GM18907 (cell line): ENCODE data around the gene CASQ2.
A peak's percentile ranks its signal among the peaks of the same experiment; 100 is the strongest.

ENCODE experiments used
- ATAC-seq: cut with Tn5 transposase; IDR thresholded peaks from one replicate; pipeline ENCODE4 v1.9.1; 2021; ENCODE audit warnings: mild to moderate bottlenecking, moderate library complexity; ENCODE audit not compliant: unreplicated experiment

The CASQ2 gene

DNA sequence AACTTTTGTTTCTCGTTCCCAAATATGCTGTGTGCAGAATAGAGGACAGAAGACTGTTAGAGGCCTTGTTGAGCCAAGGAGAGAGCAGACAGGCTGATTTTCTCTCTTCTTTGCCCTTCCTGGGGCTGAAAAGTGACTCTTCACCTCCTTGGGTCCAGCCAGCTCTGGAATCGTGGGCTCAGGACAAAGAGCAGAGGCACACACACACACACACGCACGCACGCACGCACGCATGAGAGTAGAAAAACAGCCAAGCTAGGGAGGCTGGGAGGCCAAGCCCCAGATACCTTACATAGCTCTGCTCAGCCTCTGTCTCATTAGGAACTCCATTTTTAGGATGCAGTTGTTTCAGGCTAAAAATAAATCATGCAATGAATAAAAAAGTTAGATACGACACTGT, at the start of gene CASQ2:
CASQ2 (minus strand) TSS at position 166 of the 400 bp plus-strand sequence. CDS start 173 bp downstream, outside the sequence.
- ATAC-seq: no peak

GRCh38 chr1:115815694-115816093, 47.2 kb upstream of the CASQ2 start:
- ATAC-seq: no peak

DNA sequence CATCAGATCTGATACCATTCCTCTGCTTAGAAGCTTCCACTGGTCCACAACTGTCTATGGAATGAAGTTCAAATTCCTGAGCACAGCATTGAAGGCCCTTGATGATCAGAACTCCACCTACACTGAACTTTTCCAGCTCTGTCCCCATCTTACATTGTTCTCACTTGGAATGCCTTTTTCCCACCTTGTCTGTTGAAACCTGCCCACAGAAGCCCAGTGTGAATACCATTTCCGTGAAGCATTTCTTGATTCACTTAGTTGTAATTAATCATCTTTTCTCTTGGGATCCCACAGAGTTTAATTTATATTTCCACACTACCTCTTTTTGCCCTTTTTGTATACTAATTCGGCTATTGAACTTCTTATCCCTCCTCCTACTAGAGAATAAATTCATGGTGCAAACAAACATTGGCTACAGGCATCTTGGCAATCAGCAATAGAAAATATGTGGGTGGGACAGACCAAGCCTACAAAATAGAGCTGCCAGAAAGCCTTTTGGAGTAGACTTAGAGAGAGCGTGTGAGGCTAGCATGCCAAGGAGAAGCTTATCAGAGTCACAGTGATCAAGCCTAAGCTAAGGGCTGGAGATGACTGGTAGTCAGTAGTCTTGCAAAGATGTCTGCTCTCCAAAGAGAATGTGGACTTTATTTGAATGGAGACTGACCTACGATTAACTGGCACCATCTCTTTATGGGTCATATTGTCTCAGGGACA, 46.3 kb upstream of the CASQ2 start:
- no peak for ATAC-seq

- ATAC-seq: no peak
These were observed 45.2 kb upstream of the CASQ2 start for GRCh38 chr1:115813727-115814126.

- peak; percentile 43 for ATAC-seq
These were observed 42.8 kb upstream of the CASQ2 start for GRCh38 chr1:115811140-115811828.

GRCh38 chr1:115810609-115811008, 42.1 kb upstream of the CASQ2 start:
- no peak for ATAC-seq

DNA sequence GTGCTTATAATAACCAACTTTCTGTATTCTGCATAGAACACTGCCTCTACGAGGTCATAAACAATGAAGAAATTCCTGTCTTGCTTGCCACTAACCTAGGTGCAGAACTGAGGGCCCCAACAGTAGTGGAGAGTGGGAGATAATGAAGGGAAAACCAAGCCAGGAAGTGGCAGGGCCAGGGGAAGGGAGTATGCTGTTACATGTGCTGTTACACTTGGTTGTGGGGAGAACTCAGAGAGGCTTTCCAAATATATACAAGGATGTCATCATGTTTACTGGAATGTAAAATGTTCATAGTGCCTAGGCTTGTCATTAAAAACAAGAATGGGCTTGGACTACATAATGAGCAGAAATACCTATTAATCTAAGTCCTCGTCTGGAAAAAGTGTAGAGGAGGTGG, 41.3 kb upstream of the CASQ2 start:
- no peak for ATAC-seq

- ATAC-seq: no peak
These were observed 40.6 kb upstream of the CASQ2 start for GRCh38 chr1:115809076-115809475.

DNA sequence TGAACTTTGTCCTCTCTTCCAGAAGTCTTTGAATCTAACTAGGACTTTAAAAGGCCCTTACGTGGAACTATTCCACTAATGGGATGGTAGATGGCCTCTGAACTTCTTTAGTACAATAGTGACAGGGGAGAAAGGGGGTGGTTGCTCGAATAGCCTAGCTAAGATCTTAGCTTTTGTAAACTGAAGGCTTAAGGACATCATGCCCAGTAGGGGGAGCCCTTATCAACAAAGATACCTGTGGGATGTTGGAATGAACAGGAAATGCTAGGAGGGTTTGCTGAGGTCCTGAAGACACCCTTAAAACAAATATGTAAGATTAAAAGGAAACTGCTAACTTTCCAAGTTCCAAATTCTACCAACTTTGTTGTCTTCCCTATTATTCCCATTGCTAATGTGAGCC, 39.2 kb upstream of the CASQ2 start:
- ATAC-seq: peak; percentile 71

DNA sequence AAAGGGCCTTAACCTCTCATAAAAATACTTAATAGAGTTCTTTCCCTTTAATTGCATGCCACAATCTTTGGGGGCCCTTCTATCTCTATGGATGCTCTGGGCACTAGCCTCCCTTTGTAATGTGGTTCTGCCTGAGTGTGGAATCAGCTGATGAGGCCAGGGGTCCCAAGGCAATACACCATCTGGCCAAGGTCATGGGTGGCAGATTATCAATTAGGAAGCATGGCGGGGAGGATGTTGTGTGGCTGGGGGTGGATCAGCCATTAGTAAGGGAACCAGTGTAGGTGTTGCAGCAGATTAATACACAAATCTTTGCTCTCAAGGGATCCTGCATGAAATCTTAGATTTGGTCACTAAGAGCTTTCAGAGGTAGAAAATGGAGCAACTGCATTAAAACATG, 37.1 kb upstream of the CASQ2 start:
- ATAC-seq: no peak

DNA sequence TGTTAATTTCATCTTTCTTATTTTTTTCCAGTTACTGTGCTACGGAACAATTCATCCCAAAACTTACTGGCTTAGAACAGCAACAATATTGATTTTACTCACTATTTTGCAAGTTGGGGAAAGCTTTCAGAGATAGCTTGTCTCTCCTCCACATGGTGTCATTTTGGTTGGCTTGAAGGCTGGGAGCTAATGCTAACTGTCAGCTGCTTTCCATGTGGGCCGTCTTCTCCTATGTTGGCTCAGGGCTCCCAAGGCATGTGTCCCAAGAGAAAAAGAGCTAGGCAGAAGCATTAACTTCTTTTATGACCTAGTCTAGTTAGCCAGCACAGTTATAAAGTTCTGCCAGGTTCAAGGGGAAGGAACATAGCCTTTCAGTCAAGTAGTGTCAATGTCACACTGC, 33.9 kb upstream of the CASQ2 start:
- ATAC-seq: no peak

DNA sequence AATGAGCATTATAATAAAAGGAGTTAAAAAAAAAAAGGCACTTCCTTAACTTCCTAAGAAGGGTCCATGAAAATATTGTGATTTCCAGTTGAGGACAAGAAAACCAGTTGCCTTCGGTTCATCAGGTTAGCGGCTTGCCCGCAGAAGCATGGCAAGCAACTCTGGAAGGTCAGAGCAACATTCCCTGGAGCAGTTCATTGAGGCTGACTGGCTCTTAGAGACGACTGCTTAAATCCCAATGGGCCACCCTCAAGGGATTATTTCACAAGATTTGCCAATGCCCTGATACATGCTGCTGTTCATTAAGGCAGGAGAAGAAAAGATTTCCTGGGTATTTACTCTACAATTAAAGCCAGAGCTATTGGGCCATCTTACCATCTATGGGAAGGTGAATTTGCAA, 29.0 kb upstream of the CASQ2 start:
- ATAC-seq: no peak

- no peak for ATAC-seq
These were observed 28.4 kb upstream of the CASQ2 start for GRCh38 chr1:115796897-115797296.

- ATAC-seq: no peak
These were observed 27.5 kb upstream of the CASQ2 start for GRCh38 chr1:115796036-115796435.

DNA sequence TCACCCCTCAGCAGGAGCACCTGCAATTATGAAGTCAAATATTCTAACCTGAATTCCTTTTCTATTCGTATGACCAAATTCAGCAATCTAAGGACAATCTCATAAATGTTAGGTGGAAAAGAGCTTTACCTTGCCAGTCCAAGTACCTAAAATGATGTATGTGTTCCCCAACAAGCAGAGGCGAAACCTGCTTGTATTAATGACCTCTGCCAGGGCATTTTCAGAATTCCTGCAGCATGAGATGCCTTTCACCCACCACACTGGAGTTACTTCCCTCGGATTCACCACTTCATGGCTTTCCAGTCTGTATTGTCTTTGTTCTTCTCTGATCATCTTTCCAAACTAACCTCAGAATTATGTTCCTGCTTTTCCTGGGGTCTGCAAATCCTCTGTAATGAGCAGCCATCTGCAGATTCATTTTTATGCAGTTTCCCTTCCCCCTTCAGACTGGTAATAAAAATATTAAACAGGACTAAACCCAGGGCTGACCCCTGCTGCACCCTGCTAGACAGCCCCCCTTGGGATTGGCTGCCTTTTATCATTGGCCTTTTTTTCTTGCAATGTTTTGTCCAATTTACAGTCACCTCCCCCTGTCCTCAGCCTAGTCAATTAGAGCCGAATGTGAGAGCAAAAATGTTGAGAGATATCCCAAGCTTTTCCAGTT, 26.6 kb upstream of the CASQ2 start:
- ATAC-seq: no peak

DNA sequence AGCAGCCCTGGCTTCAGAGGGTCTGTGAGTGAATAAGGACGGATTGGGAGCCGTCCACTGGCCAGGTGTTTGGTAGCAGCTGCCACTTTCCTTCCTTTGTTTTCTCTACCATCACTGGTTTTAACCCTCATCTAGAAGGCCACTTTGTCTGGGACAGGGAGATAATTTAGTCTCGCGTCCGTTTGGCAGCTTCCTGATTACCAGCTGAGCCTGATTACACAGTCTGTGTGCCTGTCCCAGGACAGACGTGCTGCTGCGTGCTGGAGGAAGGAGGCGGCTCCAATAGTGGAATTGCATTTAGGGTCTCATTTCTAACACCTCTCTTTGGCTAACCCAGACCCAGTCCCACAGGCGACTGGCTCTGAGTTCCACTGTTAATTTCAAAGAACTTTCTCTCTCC, 24.6 kb upstream of the CASQ2 start:
- no peak for ATAC-seq

GRCh38 chr1:115791816-115792215, 23.3 kb upstream of the CASQ2 start:
- no peak for ATAC-seq

GRCh38 chr1:115790846-115791245, 22.3 kb upstream of the CASQ2 start:
- no peak for ATAC-seq

DNA sequence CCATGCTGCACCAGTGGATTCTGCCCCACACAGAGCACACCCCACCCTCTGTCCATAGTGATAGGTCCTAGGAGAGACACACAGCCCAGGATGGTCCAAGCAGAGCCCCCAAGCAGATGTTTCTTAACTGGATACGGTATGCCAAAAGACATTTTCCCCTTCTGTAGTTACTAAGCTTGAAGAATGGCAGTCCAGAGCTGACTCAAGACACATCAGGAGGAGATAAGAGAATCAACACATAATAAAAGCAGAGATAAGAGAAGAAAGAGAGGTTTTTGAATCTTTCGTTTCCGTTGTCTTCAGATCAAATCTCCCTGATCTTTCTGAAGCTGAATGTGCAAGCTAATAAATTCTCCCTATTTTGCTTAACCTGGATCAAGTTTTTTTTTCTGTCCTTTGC, 21.8 kb upstream of the CASQ2 start:
- no peak for ATAC-seq

- ATAC-seq: no peak
These were observed 14.8 kb upstream of the CASQ2 start for GRCh38 chr1:115783311-115783710.

DNA sequence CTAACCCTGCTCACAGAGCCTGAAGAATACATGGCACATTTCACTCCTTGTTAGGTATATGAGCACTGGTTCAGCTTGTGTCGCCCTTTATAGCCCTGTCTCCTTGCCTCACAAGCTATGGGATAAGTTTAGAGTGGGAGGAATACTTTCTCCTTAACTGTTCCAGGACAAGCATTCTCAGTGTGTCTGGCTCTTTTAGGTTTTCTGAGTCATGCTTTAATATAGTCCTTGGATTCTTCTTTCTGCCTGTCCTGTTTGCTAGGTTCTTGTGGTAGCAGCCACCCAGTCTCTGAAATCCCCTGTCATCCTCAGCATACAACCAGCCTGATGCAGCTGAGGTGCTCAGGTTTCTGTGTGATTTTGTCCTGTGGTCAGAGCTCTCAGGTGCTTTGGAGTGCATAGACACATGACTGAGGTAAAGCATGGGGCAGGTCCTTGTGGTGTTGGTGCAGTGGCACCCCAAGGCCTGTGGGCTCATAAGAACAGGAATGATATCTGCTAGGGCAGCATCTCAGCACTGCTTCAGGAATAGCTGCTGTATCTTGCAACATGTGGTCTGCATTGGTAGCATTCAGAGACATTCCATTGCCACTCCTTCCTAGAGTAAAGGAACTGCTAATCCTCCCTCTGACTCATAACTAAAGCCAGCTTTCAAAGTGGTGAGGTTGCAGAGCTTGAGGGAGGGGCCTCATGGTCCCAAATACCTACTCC, 14.2 kb upstream of the CASQ2 start:
- ATAC-seq: no peak
